GM21737 (cell line): ENCODE data around the gene NOVA2.
A peak's percentile ranks its signal among the peaks of the same experiment; 100 is the strongest.
"Not testable (repeated sequence)": the region's sequence is repeated elsewhere in the genome, so short reads cannot be mapped to it uniquely, and the experiment has no call there.

Source experiments
- ATAC-seq: cut with Tn5 transposase; IDR thresholded peaks from one replicate; pipeline ENCODE4 v1.9.1; 2021; ENCODE audit warnings: mild to moderate bottlenecking, moderate library complexity; ENCODE audit not compliant: unreplicated experiment

The NOVA2 gene

DNA sequence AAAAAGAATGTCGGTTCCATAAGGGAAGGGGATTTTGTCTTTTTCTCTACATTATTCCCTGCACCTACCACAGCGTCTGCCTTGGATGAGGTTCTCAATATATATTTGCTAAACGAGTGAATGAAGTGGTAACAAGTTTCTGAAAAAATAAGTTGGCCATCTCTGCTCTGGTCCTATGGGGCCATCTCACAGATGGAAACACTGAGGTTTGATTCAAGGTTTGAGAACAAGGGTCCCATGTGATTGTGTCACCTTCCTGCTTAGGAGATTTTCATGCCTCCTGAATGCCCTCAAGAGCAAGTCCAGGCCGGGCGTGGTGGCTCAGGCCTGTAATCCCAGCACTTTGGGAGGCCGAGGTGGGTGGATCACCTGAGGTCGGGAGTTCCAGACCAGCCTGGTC is 74.4 kb downstream of the NOVA2 start:
- no peak for ATAC-seq

DNA sequence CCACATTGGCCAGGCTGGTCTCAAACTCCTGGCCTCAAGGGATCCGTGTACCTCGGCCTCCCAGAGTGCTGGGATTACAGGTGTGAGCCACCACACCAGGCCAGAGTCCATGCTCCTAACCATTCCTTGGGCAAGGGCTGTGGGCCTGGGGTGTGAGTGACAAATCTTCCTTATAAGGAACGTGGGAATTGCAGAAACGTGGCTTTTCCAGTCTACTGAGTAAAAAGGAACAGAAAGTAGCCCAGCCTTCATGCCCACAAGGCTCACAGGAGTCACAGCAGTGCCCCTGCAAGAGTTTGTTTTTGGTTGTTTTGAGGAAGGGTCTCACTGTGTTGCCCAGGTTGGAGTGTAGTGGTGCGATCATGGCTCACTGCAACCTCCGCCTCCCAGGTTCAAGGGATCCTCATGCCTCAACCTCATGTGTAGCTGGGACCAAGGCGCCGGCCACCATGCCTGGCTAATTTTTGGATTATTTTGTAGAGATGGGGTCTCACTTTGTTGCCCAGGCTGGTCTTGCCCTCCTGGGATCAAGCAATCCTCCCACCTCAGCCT is 76.3 kb downstream of the NOVA2 start:
- ATAC-seq: no peak

- ATAC-seq: not testable (repeated sequence)
Observed at GRCh38 chr19:45895983-45896599, 77.6 kb downstream of the NOVA2 start.

DNA sequence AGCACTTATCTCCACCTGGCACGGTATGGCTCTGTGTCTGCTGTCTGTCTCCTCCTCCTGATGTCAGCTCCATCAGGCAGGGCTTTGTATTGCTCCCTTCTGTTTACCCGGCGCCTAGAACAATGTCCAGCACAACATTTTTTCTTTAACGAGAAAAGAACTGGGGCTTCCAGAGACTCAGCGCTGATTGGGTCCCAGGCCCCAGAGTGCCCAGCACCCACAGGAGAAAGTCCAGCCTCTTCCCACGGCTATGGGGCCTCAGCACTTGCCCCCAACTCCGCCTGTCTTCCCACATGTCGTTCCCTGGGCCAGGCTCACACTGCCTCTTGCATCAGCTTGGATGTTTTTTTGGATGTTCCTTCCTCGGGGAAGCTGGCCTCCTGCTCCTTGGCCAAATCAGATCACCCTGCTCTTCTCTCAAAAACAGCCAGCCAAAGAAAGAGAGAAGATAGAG is 78.1 kb downstream of the NOVA2 start:
- ATAC-seq: no peak

- ATAC-seq: no peak
Observed at GRCh38 chr19:45890877-45891276, 82.8 kb downstream of the NOVA2 start.

DNA sequence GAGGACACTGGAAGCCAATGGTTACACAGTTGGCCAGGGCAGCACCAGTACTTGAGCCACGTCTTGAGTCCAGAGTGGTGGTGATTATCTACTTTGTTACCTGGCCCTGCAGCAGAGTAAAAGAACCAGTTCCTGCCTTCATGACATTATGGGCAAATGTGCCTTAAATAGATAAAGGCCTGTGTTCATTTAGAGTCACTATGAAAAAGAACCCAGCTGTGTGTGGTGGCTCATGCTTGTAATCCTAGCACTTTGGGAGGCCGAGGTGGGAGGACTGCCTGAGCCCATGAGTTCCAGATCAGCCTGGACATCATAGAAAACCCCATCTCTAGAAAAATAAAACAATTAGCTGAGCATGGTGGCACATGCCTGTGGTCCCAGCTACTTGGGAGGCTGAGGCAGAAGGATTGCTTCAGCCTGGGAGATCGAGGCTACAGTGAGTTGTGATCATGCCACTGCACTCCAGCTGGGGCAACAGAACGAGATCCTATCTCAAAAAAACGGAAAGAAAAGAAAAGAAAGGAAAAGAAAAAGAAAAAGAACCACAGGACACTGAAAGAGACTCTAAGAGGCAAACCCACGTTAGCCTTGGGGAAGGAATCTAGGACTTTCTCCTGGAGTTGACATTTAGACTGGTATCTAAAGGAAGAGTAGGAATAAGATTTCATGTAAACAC is 84.3 kb downstream of the NOVA2 start:
- no peak for ATAC-seq

DNA sequence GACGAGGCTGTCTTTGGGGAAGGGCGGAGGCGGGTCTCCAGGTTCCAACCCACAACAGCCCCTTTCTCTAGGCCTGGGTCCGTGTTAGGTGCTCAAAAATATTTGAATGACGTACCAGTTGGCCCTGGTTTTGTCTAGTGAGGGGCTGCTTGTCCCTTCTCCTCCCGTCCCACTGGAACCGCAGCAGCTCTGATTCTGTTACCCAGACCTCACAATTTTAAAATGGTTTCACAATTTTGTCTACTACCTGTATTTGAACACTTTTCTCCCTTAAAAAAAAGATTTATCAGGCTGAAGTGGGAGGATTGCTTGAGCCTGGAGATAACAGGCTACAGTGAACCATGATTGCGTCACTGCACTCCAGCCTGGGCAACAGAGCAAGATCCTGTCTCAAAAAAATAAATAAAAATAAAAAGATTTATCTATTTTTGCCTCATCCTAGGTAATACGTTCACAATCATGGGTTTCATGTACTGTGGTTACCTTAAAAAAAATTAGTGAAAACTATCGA is 86.4 kb downstream of the NOVA2 start:
- no peak for ATAC-seq

- ATAC-seq: peak; percentile 41
Observed at GRCh38 chr19:45886427-45887199, 87.1 kb downstream of the NOVA2 start.

DNA sequence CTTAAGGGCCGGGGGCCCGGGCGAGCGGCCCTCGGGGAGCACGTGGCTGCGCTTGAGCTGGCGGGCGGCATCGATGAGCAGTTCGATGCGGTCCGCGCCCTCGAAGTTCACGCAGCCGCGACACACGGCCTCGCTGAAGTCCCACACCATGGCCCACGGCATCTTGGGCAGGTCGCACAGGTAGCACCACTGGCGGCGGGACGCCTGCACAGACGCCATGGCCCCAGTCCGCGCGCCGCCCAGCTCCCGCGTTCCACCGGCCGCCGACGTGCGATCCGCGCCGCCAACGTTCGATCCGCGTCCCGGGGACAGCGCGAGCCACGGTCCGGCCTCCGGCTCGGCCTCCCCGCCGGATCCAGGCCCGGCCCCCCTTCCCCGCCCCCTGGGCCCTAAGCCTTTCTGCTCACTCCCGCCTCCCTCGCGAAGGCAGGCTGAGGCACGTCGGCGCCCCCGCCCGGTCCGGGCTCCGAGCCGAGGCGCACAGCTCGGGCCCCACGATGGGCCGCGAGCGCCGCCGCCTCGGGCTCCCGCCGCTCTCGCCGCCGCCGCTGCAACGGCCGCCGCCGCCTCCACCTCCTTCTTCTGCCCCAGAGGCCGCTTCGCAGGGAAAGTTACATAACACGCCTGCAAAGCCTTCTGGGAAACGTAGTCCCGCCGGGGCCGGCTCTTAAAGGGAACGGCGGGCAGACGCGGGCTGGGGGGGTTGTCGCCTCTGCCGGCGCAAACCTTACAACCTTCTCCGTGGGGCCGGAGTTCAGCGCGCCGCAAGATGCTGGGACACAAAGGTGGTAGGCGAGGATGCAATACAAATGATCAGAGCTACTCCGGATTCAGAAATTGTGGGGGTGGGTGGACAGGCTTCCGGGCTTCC is 87.9 kb downstream of the NOVA2 start, which contains the start of gene IRF2BP1:
TSS of gene IRF2BP1 (minus strand) at position 586 of the 871 bp plus-strand sequence. CDS start at position 219, 367 bp downstream.
- ATAC-seq: peak; percentile 43

- ATAC-seq: peak; percentile 4
Observed at GRCh38 chr19:45884682-45885555, 88.7 kb downstream of the NOVA2 start.

- ATAC-seq: no peak
Observed at GRCh38 chr19:45883881-45884681, 89.6 kb downstream of the NOVA2 start.
